ENCODE results near the gene ARHGEF11.

GRCh38 chr1:156980551-156980950, 65.0 kb downstream of the ARHGEF11 start:
- TF ChIP-seq, protein P1, sequence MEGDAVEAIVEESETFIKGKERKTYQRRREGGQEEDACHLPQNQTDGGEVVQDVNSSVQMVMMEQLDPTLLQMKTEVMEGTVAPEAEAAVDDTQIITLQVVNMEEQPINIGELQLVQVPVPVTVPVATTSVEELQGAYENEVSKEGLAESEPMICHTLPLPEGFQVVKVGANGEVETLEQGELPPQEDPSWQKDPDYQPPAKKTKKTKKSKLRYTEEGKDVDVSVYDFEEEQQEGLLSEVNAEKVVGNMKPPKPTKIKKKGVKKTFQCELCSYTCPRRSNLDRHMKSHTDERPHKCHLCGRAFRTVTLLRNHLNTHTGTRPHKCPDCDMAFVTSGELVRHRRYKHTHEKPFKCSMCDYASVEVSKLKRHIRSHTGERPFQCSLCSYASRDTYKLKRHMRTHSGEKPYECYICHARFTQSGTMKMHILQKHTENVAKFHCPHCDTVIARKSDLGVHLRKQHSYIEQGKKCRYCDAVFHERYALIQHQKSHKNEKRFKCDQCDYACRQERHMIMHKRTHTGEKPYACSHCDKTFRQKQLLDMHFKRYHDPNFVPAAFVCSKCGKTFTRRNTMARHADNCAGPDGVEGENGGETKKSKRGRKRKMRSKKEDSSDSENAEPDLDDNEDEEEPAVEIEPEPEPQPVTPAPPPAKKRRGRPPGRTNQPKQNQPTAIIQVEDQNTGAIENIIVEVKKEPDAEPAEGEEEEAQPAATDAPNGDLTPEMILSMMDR (conservative IDR thresholded peaks at IDR 0.05; ENCODE audit: low read depth, low read length): no peak
- no peak for TF ChIP-seq EZH2 (IDR thresholded peaks at IDR 0.05; ENCODE audit: borderline replicate concordance, low read depth, low read length, poor library complexity, severe bottlenecking)
